ENCODE data around the gene PIK3C2G. TPM values are rescaled to one million over a fixed set of nuclear protein-coding genes. Genes with fewer than 3 reads are reported as not detected.

The PIK3C2G gene
- total and polyA plus RNA-seq, 7 donors, result under 0.01 TPM; not detected in 6

- no peak for TF ChIP-seq CTCF (IDR thresholded peaks at IDR 0.05)
- H3K27me3 ChIP-seq (ENCODE audit: insufficient read depth in 3 of 3, low read length in 2 of 3), result no peaks in the 10 kb centered on the region
- H3K4me1 ChIP-seq, result no peaks in the 10 kb centered on the region
- H3K36me3 ChIP-seq (ENCODE audit: insufficient read depth in 1 of 2, low read depth in 1 of 2), result no peaks in the 10 kb centered on the region
- intact Hi-C loops (cut with DNase I), result no loop called here
- no peak for DNase-seq
- H3K9me3 ChIP-seq, result no peaks in the 10 kb centered on the region
- 87 to 94% (median 90%) methylated on average over 1 of the region's 1 CpG for WGBS, 3 donors
- no peak overlapping the region for H3K4me3 ChIP-seq
- H3K27ac ChIP-seq, result no peak overlapping the region
- ATAC-seq, result no peak
Measured at GRCh38 chr12:18280728-18281127, 19.4 kb downstream of the PIK3C2G start.

- H3K36me3 ChIP-seq (ENCODE audit: insufficient read depth in 1 of 2, low read depth in 1 of 2), result no peaks in the 10 kb centered on the region
- H3K27me3 ChIP-seq (ENCODE audit: insufficient read depth in 3 of 3, low read length in 2 of 3), result no peaks in the 10 kb centered on the region
- no peak for ATAC-seq
- H3K4me3 ChIP-seq, result no peak overlapping the region
- no peak for TF ChIP-seq CTCF (IDR thresholded peaks at IDR 0.05)
- H3K9me3 ChIP-seq, result peaks cover 3% of the 10 kb centered on the region
- 41 to 53% (median 44%) methylated on average over 3 of the region's 3 CpGs for WGBS, 3 donors
- intact Hi-C loops (cut with DNase I), result no loop called here
- no peak overlapping the region for H3K27ac ChIP-seq
- DNase-seq, result no peak
- H3K4me1 ChIP-seq, result no peaks in the 10 kb centered on the region
Measured at GRCh38 chr12:18281941-18282340, 20.6 kb downstream of the PIK3C2G start.

- intact Hi-C loops (cut with DNase I), result no loop called here
- WGBS, 3 donors, result 23 to 31% (median 29%) methylated on average over 4 of the region's 4 CpGs
- no peak for ATAC-seq
- no peak for DNase-seq
- no peak overlapping the region for H3K27ac ChIP-seq
- peaks cover 3% of the 10 kb centered on the region for H3K9me3 ChIP-seq
- no peaks in the 10 kb centered on the region for H3K4me1 ChIP-seq
- no peaks in the 10 kb centered on the region for H3K27me3 ChIP-seq (ENCODE audit: insufficient read depth in 3 of 3, low read length in 2 of 3)
- TF ChIP-seq CTCF (IDR thresholded peaks at IDR 0.05), result no peak
- no peaks in the 10 kb centered on the region for H3K36me3 ChIP-seq (ENCODE audit: insufficient read depth in 1 of 2, low read depth in 1 of 2)
- H3K4me3 ChIP-seq, result no peak overlapping the region
Measured at GRCh38 chr12:18283831-18284230, 22.5 kb downstream of the PIK3C2G start.

- no peaks in the 10 kb centered on the region for H3K27me3 ChIP-seq (ENCODE audit: insufficient read depth in 3 of 3, low read length in 2 of 3)
- peaks cover 3% of the 10 kb centered on the region for H3K9me3 ChIP-seq
- H3K4me1 ChIP-seq, result no peaks in the 10 kb centered on the region
- no peak for TF ChIP-seq CTCF (IDR thresholded peaks at IDR 0.05)
- no peak for DNase-seq
- intact Hi-C loops (cut with DNase I), result no loop called here
- H3K27ac ChIP-seq, result no peak overlapping the region
- H3K36me3 ChIP-seq (ENCODE audit: insufficient read depth in 1 of 2, low read depth in 1 of 2), result no peaks in the 10 kb centered on the region
- WGBS, 3 donors, result 24 to 30% (median 26%) methylated on average over 3 of the region's 3 CpGs
- no peak for ATAC-seq
- H3K4me3 ChIP-seq, result no peak overlapping the region
Measured at GRCh38 chr12:18284386-18284785, 23.1 kb downstream of the PIK3C2G start.

- ATAC-seq (no peak), DNase-seq (no peak)
- H3K4me3 ChIP-seq, result no peak overlapping the region
- WGBS, 3 donors, result 2 to 70% (median 35%) methylated on average over 1 of the region's 1 CpG
- no peak overlapping the region for H3K27ac ChIP-seq
- H3K4me1 ChIP-seq, result no peaks in the 10 kb centered on the region
- peaks cover 3% of the 10 kb centered on the region for H3K9me3 ChIP-seq
- TF ChIP-seq CTCF (IDR thresholded peaks at IDR 0.05), result no peak
- no peaks in the 10 kb centered on the region for H3K36me3 ChIP-seq (ENCODE audit: insufficient read depth in 1 of 2, low read depth in 1 of 2)
- intact Hi-C loops (cut with DNase I), result no loop called here
- H3K27me3 ChIP-seq (ENCODE audit: insufficient read depth in 3 of 3, low read length in 2 of 3), result no peaks in the 10 kb centered on the region
Measured at GRCh38 chr12:18285161-18285560, 23.8 kb downstream of the PIK3C2G start.
